ENCODE measurements around the gene HASPIN. TPM values are rescaled to one million over a fixed set of nuclear protein-coding genes. Genes with fewer than 3 reads are reported as not detected.

HASPIN gene
- polyA plus RNA-seq, 1 donor (not counting 4 experiments of a cell fraction or from before 2014, with no cell fraction given): 3.5 TPM

GRCh38 chr17:3754458-3755334 is 31.0 kb downstream of the HASPIN start:
- peak overlapping the region; percentile 56 for H3K27ac ChIP-seq (ENCODE audit: control insufficient read depth, insufficient read depth, low read length)
- FAIRE-seq: peak; percentile 96
- peak overlapping the region; percentile 50 to 68 (median 66) for H3K4me3 ChIP-seq (ENCODE audit: control insufficient read depth in 2 of 3, extremely low read depth in 1 of 3, insufficient read depth in 2 of 3, low read depth in 1 of 3, low read length in 3 of 3)
- H3K9me1 ChIP-seq (ENCODE audit: control insufficient read depth, extremely low read depth, insufficient read depth, low read length): no peaks in the 10 kb centered on the region
- TF ChIP-seq EZH2 (IDR thresholded peaks at IDR 0.05; ENCODE audit: low read length) (no peak), CTCF (optimal IDR thresholded peaks at IDR 0.05 in 1 of 3, IDR thresholded peaks at IDR 0.05 in 1 of 3, conservative IDR thresholded peaks at IDR 0.05 in 1 of 3; ENCODE audit: extremely low read depth in 1 of 3, insufficient read depth in 2 of 3, low read length in 3 of 3) (no peak)
- H3K36me3 ChIP-seq (ENCODE audit: control insufficient read depth in 2 of 2, extremely low read depth in 1 of 2, insufficient read depth in 2 of 2, low read length in 2 of 2): no peaks in the 10 kb centered on the region
- H2AFZ ChIP-seq (ENCODE audit: control insufficient read depth, low read length): peak overlapping the region; percentile 58
- H4K20me1 ChIP-seq (ENCODE audit: control insufficient read depth, extremely low read depth, insufficient read depth, low read length): no peaks in the 10 kb centered on the region
- peak overlapping the region; percentile 73 for H3K9ac ChIP-seq (ENCODE audit: control insufficient read depth, extremely low read depth, insufficient read depth, low read length)
- H3K79me2 ChIP-seq (ENCODE audit: control insufficient read depth, insufficient read depth, low read length): no peaks in the 10 kb centered on the region
- dilution Hi-C loops (cut with MboI; ENCODE audit: extremely low pct_ligation_motif_present, low sequenced_read_pairs): no loop called here
- peaks cover 4% of the 10 kb centered on the region for H3K4me1 ChIP-seq (ENCODE audit: control insufficient read depth, extremely low read depth, insufficient read depth, low read length)
- H3K4me2 ChIP-seq (ENCODE audit: control insufficient read depth, extremely low read depth, insufficient read depth, low read depth, low read length): peak overlapping the region; percentile 70
- H3K27me3 ChIP-seq (ENCODE audit: control insufficient read depth, extremely low read depth, insufficient read depth, low read length): no peaks in the 10 kb centered on the region
- no peaks in the 10 kb centered on the region for H3K9me3 ChIP-seq (ENCODE audit: control insufficient read depth, low read depth, low read length)
- peak; percentile 99 for DNase-seq (ENCODE audit: low read depth, low spot score)

- H3K4me2 ChIP-seq (ENCODE audit: control insufficient read depth, extremely low read depth, insufficient read depth, low read depth, low read length): peak overlapping the region; percentile 70
- H3K4me3 ChIP-seq (ENCODE audit: control insufficient read depth in 2 of 3, extremely low read depth in 1 of 3, insufficient read depth in 2 of 3, low read depth in 1 of 3, low read length in 3 of 3): peak overlapping the region; percentile 50 to 68 (median 66)
- FAIRE-seq: no peak
- no peaks in the 10 kb centered on the region for H3K79me2 ChIP-seq (ENCODE audit: control insufficient read depth, insufficient read depth, low read length)
- peak overlapping the region; percentile 46 for H2AFZ ChIP-seq (ENCODE audit: control insufficient read depth, low read length)
- no peaks in the 10 kb centered on the region for H3K9me3 ChIP-seq (ENCODE audit: control insufficient read depth, low read depth, low read length)
- no peak for DNase-seq (ENCODE audit: low read depth, low spot score)
- H3K9me1 ChIP-seq (ENCODE audit: control insufficient read depth, extremely low read depth, insufficient read depth, low read length): no peaks in the 10 kb centered on the region
- H3K27me3 ChIP-seq (ENCODE audit: control insufficient read depth, extremely low read depth, insufficient read depth, low read length): no peaks in the 10 kb centered on the region
- dilution Hi-C loops (cut with MboI; ENCODE audit: extremely low pct_ligation_motif_present, low sequenced_read_pairs): no loop called here
- H3K9ac ChIP-seq (ENCODE audit: control insufficient read depth, extremely low read depth, insufficient read depth, low read length): peak overlapping the region; percentile 73
- TF ChIP-seq EZH2 (IDR thresholded peaks at IDR 0.05; ENCODE audit: low read length) (no peak), CTCF (optimal IDR thresholded peaks at IDR 0.05 in 1 of 3, IDR thresholded peaks at IDR 0.05 in 1 of 3, conservative IDR thresholded peaks at IDR 0.05 in 1 of 3; ENCODE audit: extremely low read depth in 1 of 3, insufficient read depth in 2 of 3, low read length in 3 of 3) (no peak)
- no peaks in the 10 kb centered on the region for H4K20me1 ChIP-seq (ENCODE audit: control insufficient read depth, extremely low read depth, insufficient read depth, low read length)
- no peaks in the 10 kb centered on the region for H3K36me3 ChIP-seq (ENCODE audit: control insufficient read depth in 2 of 2, extremely low read depth in 1 of 2, insufficient read depth in 2 of 2, low read length in 2 of 2)
- peak overlapping the region; percentile 56 for H3K27ac ChIP-seq (ENCODE audit: control insufficient read depth, insufficient read depth, low read length)
- peaks cover 4% of the 10 kb centered on the region for H3K4me1 ChIP-seq (ENCODE audit: control insufficient read depth, extremely low read depth, insufficient read depth, low read length)
Measured at GRCh38 chr17:3755335-3756030, 31.8 kb downstream of the HASPIN start.
